H9 (cell line): Measurements from ENCODE around the gene SLCO4A1. TPM values are rescaled to one million over a fixed set of nuclear protein-coding genes. Genes with fewer than 3 reads are reported as not detected.

Source experiments
- DNase-seq: peaks from one replicate; pipeline ENCODE4 v3.0.0-alpha.2; 2017
- H2AFZ ChIP-seq: one replicate; pipeline ENCODE4 v1.6.1; 2013; ENCODE audit warnings: mild to moderate bottlenecking, low read length, control low read depth, moderate library complexity
- H2AK5ac ChIP-seq: 2 replicates; pipeline ENCODE4 v1.6.1; 2013; ENCODE audit warnings: low read length, control low read depth, mixed read lengths; ENCODE audit not compliant: insufficient read length
- H2BK120ac ChIP-seq: one replicate; pipeline ENCODE4 v1.6.1; 2013; ENCODE audit warnings: low read depth, mild to moderate bottlenecking, low read length, control low read depth, inconsistent platforms; ENCODE audit not compliant: poor library complexity, severe bottlenecking
- H2BK12ac ChIP-seq: 2 replicates; pipeline ENCODE4 v1.6.1; 2013; ENCODE audit warnings: low read length, control low read depth, mixed read lengths, low read depth; ENCODE audit not compliant: insufficient read length
- H2BK15ac ChIP-seq: 2 replicates; pipeline ENCODE4 v1.6.1; 2013; ENCODE audit warnings: low read depth, low read length, control low read depth
- H2BK20ac ChIP-seq: one replicate; pipeline ENCODE4 v1.6.1; 2013; ENCODE audit warnings: low read depth, mild to moderate bottlenecking, low read length, control low read depth, inconsistent platforms; ENCODE audit not compliant: poor library complexity, severe bottlenecking
- H2BK5ac ChIP-seq: 2 replicates; pipeline ENCODE4 v1.6.1; 2013; ENCODE audit warnings: low read length, control low read depth, mixed read lengths; ENCODE audit not compliant: insufficient read length
- H3K14ac ChIP-seq: 2 replicates; pipeline ENCODE4 v1.6.1; 2013; ENCODE audit warnings: low read length, control low read depth; ENCODE audit not compliant: insufficient read depth
- H3K18ac ChIP-seq: 2 replicates; pipeline ENCODE4 v1.6.1; 2013; ENCODE audit warnings: low read depth, mild to moderate bottlenecking, mixed read lengths, low read length, control low read depth; ENCODE audit not compliant: insufficient read length
- H3K23ac ChIP-seq: 2 replicates; pipeline ENCODE4 v1.6.1; 2013; ENCODE audit warnings: low read length, control low read depth, mixed read lengths, low read depth; ENCODE audit not compliant: insufficient read length
- H3K23me2 ChIP-seq: 2 replicates; pipeline ENCODE4 v1.6.1; 2013; ENCODE audit warnings: low read depth, mild to moderate bottlenecking, mixed read lengths, low read length, control low read depth; ENCODE audit not compliant: insufficient read length, poor library complexity, severe bottlenecking
- H3K27ac ChIP-seq: 2 replicates; pipeline ENCODE4 v1.5.1; 2013; ENCODE audit warnings: low read length, control low read depth, mixed read lengths, low read depth; ENCODE audit not compliant: insufficient read length
- H3K27me3 ChIP-seq: 2 replicates; pipeline ENCODE4 v1.6.1; 2013; ENCODE audit warnings: low read length, control low read depth, inconsistent platforms; ENCODE audit not compliant: insufficient read depth
- H3K4ac ChIP-seq: 2 replicates; pipeline ENCODE4 v1.6.1; 2013; ENCODE audit warnings: low read depth, mild to moderate bottlenecking, control low read depth, inconsistent platforms, low read length, moderate library complexity
- H3K4me1 ChIP-seq: 2 replicates; pipeline ENCODE4 v1.6.1; 2013; ENCODE audit warnings: low read length, control low read depth, inconsistent platforms; ENCODE audit not compliant: insufficient read depth
- H3K4me2 ChIP-seq: 2 replicates; pipeline ENCODE4 v1.6.1; 2013; ENCODE audit warnings: low read length, control low read depth, mixed read lengths; ENCODE audit not compliant: insufficient read length, insufficient read depth
- H3K56ac ChIP-seq: 2 replicates; pipeline ENCODE4 v1.6.1; 2013; ENCODE audit warnings: low read depth, mild to moderate bottlenecking, mixed read lengths, low read length, control low read depth; ENCODE audit not compliant: insufficient read length
- H3K79me1 ChIP-seq: 2 replicates; pipeline ENCODE4 v1.6.1; 2013; ENCODE audit warnings: low read depth, mild to moderate bottlenecking, moderate library complexity, low read length, control low read depth, inconsistent platforms; ENCODE audit not compliant: insufficient read depth, poor library complexity, severe bottlenecking
- H3K79me2 ChIP-seq: 2 replicates; pipeline ENCODE4 v1.6.1; 2013; ENCODE audit warnings: low read length, control low read depth, inconsistent platforms; ENCODE audit not compliant: insufficient read depth
- H3K9ac ChIP-seq: 2 replicates; pipeline ENCODE4 v1.6.1; 2013; ENCODE audit warnings: low read length, control low read depth, mixed read lengths; ENCODE audit not compliant: insufficient read length; ENCODE audit errors: extremely low read depth
- H3K9me3 ChIP-seq: one replicate; pipeline ENCODE4 v1.6.1; 2013; ENCODE audit warnings: low read depth, low read length, inconsistent platforms; ENCODE audit not compliant: control insufficient read depth
- H3T11ph ChIP-seq: one replicate; pipeline ENCODE4 v1.6.1; 2013; ENCODE audit warnings: mild to moderate bottlenecking, low read length, control low read depth, inconsistent platforms
- H4K20me1 ChIP-seq: one replicate; pipeline ENCODE4 v1.6.1; 2013; ENCODE audit not compliant: control insufficient read depth, insufficient read length, insufficient read depth
- H4K5ac ChIP-seq: 2 replicates; pipeline ENCODE4 v1.6.1; 2013; ENCODE audit warnings: low read depth, mild to moderate bottlenecking, mixed read lengths, low read length, control low read depth; ENCODE audit not compliant: insufficient read length
- H4K8ac ChIP-seq: replicated peaks from 2 replicates; pipeline ENCODE4 v1.6.1; 2013; ENCODE audit warnings: low read length, control low read depth, mixed read lengths, low read depth; ENCODE audit not compliant: insufficient read length
- H4K91ac ChIP-seq: 2 replicates; pipeline ENCODE4 v1.6.1; 2013; ENCODE audit warnings: low read depth, mild to moderate bottlenecking, moderate library complexity, mixed read lengths, low read length, control low read depth; ENCODE audit not compliant: insufficient read length
- H3K27ac Mint-ChIP-seq, 3 experiments: 2 replicates in 2 of 3; 3 replicates in 1 of 3; pipeline ENCODE4 v1.8.0; 2020 to 2021; ENCODE audit warnings: mixed read lengths in 3 of 3, mild to moderate bottlenecking in 1 of 3, moderate library complexity in 1 of 3
- H3K27me3 Mint-ChIP-seq: 2 replicates; pipeline ENCODE4 v1.8.0; 2021; ENCODE audit warnings: low read depth, mild to moderate bottlenecking, moderate library complexity, mixed read lengths
- H3K36me3 Mint-ChIP-seq, 3 experiments: 2 replicates in 2 of 3; 3 replicates in 1 of 3; pipeline ENCODE4 v1.8.0; 2020 to 2021; ENCODE audit warnings: low read depth in 3 of 3, mixed read lengths in 3 of 3; ENCODE audit not compliant: insufficient read depth in 1 of 3
- H3K4me1 Mint-ChIP-seq, 2 experiments: 2 replicates each; pipeline ENCODE4 v1.8.0; 2020; ENCODE audit warnings: mixed read lengths in 2 of 2
- H3K4me3 Mint-ChIP-seq, 2 experiments: 2 replicates in 1 of 2; 3 replicates in 1 of 2; pipeline ENCODE4 v1.8.0; 2020 to 2021; ENCODE audit warnings: mild to moderate bottlenecking in 2 of 2, mixed read lengths in 2 of 2, moderate library complexity in 1 of 2
- H3K9me3 Mint-ChIP-seq, 2 experiments: 2 replicates in 1 of 2; 3 replicates in 1 of 2; pipeline ENCODE4 v1.8.0; 2020; ENCODE audit warnings: mild to moderate bottlenecking in 2 of 2, mixed read lengths in 2 of 2, moderate library complexity in 1 of 2
- WGBS: extraction: QIAGEN DNeasy Blood & Tissue Kit; methylation state at CpG from one replicate; pipeline ENCODE4 v1.1.7; 2013; ENCODE audit warnings: missing lambda C conversion rate, low lambda C conversion rate, mixed read lengths; ENCODE audit not compliant: insufficient read length; ENCODE audit errors: extremely low coverage; 5-methylcytosine and 5-hydroxymethylcytosine counted together
- total RNA-seq: library from RNA; stranded (reverse); gene quantifications from 2 replicates; pipeline ENCODE4 v1.2.1, GENCODE V29; 2021
- TF ChIP-seq, protein P1 (sequence below): fragments of 200-600 bp; sonication (generic); conservative IDR thresholded peaks from 3 replicates; pipeline ENCODE4 v1.8.0; 2021; ENCODE audit warnings: antibody characterized with exemption, mild to moderate bottlenecking

The SLCO4A1 gene
- total RNA-seq, 1 experiment from 2014 or later, result 9.4 TPM

DNA sequence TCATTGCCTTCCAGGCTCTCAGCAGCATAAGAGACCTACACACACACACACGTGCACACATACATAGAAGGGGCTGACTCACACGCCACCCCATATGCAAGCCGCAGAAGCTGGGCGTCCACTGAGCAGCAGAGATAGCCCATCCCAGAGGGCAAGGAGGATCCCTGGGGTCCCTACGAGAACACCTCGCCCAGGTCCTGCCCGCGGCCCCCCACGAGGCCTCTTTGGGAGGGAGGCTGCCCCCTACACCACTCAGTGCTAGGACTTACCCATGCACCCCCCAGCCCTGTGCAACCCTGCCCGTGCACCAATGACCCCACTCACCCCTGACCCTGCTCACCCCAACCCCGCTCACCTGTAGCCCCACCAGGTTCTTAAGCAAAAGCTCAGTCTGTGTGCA is 45.8 kb downstream of the SLCO4A1 start:
- Histone ChIP-seq H4K8ac (no peak overlapping the region), H2BK120ac (no peak overlapping the region), H4K5ac (no peak overlapping the region), H3K4me1 (no peaks in the 10 kb centered on the region), H3K4me2 (no peak overlapping the region), H3K27ac (no peak overlapping the region), H2BK20ac (no peak overlapping the region), H3K9ac (no peak overlapping the region), H3K18ac (no peak overlapping the region), H4K20me1 (no peaks in the 10 kb centered on the region), H3K23me2 (no peaks in the 10 kb centered on the region), H2BK12ac (no peak overlapping the region), H3K23ac (no peak overlapping the region), H3K79me1 (no peaks in the 10 kb centered on the region), H3K56ac (no peak overlapping the region), H3K79me2 (no peaks in the 10 kb centered on the region), H3K9me3 (no peaks in the 10 kb centered on the region), H3T11ph (no peak overlapping the region), H3K14ac (no peak overlapping the region), H2BK15ac (no peak overlapping the region), H3K27me3 (no peaks in the 10 kb centered on the region), H2BK5ac (no peak overlapping the region), H2AK5ac (no peak overlapping the region), H4K91ac (no peak overlapping the region), H3K4ac (no peak overlapping the region), H2AFZ (no peak overlapping the region)
- H3K9me3 Mint-ChIP-seq, result no peaks in the 10 kb centered on the region; a peak in 1 of 5 replicates
- H3K27ac Mint-ChIP-seq, result no peak overlapping the region; a peak in 1 of 7 replicates
- H3K4me1 Mint-ChIP-seq, result peaks cover 14 to 16% of the 10 kb centered on the region in 2 experiments
- no peak overlapping the region for H3K4me3 Mint-ChIP-seq
- H3K36me3 Mint-ChIP-seq, result no peaks in the 10 kb centered on the region
- no peak for DNase-seq
- WGBS, result no CpG with 5 or more reads among the region's 11 CpGs
- TF ChIP-seq, protein P1, sequence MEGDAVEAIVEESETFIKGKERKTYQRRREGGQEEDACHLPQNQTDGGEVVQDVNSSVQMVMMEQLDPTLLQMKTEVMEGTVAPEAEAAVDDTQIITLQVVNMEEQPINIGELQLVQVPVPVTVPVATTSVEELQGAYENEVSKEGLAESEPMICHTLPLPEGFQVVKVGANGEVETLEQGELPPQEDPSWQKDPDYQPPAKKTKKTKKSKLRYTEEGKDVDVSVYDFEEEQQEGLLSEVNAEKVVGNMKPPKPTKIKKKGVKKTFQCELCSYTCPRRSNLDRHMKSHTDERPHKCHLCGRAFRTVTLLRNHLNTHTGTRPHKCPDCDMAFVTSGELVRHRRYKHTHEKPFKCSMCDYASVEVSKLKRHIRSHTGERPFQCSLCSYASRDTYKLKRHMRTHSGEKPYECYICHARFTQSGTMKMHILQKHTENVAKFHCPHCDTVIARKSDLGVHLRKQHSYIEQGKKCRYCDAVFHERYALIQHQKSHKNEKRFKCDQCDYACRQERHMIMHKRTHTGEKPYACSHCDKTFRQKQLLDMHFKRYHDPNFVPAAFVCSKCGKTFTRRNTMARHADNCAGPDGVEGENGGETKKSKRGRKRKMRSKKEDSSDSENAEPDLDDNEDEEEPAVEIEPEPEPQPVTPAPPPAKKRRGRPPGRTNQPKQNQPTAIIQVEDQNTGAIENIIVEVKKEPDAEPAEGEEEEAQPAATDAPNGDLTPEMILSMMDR, result no peak
- peaks cover 5% of the 10 kb centered on the region for H3K27me3 Mint-ChIP-seq
